GM13977 (cell line): ENCODE data around the gene EPAS1.

Source experiments
- DNase-seq: peaks from one replicate; pipeline ENCODE4 v3.0.0; 2012; ENCODE audit warnings: low spot score
- in situ Hi-C: fragments of 300-500 bp; cut with MboI; formaldehyde crosslinking; loops from one replicate; pipeline ENCODE4 v1.12.0; 2022; ENCODE audit warnings: low sequenced_read_pairs, low pct_unique_long_range_greater_than_20kb, mixed read lengths, inconsistent platforms; ENCODE audit not compliant: unreplicated experiment
- TF ChIP-seq, protein P1 (sequence below): IDR thresholded peaks from 2 replicates; pipeline ENCODE4 v1.5.1; 2012; ENCODE audit warnings: mild to moderate bottlenecking, control low read depth; ENCODE audit not compliant: insufficient read depth; ENCODE audit errors: extremely low read depth, missing control alignments

Gene EPAS1

DNA sequence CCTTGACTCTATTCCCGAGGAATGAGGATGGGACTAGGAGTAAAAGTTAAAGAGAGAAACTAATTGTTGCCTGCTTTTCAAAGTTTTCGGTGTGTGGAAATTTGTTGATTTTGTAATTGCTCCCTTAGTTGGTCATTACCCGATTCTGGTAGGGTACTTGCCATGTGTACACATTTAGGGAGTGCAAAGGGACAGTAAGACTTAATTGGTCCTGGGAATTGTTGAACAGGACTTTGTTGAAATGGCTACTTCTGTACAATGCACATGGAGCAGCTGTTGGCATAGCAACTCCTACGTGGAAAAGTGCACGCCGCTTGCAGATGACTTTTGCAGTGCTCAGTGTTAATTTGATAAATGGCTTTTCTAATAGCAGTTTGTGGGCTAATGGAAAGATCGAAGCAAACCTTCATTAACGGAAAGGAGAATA lies 22.9 kb downstream of the EPAS1 start:
- in situ Hi-C loops = no loop called here
- TF ChIP-seq, protein P1, sequence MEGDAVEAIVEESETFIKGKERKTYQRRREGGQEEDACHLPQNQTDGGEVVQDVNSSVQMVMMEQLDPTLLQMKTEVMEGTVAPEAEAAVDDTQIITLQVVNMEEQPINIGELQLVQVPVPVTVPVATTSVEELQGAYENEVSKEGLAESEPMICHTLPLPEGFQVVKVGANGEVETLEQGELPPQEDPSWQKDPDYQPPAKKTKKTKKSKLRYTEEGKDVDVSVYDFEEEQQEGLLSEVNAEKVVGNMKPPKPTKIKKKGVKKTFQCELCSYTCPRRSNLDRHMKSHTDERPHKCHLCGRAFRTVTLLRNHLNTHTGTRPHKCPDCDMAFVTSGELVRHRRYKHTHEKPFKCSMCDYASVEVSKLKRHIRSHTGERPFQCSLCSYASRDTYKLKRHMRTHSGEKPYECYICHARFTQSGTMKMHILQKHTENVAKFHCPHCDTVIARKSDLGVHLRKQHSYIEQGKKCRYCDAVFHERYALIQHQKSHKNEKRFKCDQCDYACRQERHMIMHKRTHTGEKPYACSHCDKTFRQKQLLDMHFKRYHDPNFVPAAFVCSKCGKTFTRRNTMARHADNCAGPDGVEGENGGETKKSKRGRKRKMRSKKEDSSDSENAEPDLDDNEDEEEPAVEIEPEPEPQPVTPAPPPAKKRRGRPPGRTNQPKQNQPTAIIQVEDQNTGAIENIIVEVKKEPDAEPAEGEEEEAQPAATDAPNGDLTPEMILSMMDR = no peak
- no peak for DNase-seq

DNA sequence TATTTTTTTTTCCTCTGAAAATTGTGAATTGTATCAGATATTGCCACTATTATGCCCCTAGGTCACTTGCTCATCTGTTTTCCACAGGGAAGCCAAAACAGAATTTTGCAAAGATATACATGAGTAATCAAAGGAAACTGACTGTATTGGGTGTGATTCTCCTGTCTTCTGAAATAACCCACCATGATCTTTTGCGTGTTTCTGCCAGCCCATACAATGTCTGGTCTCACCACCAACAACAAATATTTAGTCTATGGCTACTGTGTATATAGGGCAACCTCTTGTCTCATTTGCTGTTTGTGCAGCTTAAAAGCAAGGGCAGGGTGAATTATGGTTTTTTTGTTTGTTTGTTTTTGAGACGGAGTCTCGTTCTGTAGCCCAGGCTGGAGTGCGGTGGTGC lies 26.5 kb downstream of the EPAS1 start:
- no peak for DNase-seq
- TF ChIP-seq, protein P1 = no peak
- in situ Hi-C loops = no loop called here

DNA sequence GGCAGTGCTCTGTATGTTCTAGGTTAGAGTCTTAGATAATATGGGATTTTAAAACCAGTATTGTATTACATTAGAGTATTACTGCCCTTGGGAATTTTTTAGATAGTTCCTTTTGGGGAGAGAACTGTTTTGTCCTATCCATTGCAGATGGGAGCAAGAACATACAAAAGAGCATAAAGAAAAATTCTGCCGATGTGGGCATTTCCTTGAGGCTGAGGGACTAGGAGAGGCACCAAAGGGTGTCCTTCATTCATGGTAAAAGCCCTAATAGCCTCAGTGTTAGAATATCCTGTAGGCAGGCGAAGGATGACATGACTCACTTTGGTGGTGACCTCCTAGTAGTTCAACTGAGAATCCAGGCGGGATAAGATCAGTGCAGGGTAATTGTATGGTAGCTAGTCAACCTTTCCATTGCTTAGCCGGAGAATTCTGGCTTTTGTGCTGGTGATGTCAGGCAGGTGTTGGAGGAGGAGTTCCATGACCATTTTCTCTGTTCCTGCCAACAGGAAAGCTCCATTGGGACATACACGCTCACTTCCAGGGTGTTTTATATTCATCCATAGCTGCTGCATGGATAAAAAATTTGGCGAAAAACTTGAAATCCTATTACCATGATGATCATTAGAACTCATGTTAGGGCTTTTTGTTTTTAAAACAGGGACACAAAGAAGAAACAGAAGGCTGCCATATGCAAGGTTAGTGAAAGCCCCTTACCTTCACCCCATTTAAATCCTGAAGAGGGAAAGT lies 28.1 kb downstream of the EPAS1 start:
- in situ Hi-C loops = no loop called here
- DNase-seq = no peak

DNA sequence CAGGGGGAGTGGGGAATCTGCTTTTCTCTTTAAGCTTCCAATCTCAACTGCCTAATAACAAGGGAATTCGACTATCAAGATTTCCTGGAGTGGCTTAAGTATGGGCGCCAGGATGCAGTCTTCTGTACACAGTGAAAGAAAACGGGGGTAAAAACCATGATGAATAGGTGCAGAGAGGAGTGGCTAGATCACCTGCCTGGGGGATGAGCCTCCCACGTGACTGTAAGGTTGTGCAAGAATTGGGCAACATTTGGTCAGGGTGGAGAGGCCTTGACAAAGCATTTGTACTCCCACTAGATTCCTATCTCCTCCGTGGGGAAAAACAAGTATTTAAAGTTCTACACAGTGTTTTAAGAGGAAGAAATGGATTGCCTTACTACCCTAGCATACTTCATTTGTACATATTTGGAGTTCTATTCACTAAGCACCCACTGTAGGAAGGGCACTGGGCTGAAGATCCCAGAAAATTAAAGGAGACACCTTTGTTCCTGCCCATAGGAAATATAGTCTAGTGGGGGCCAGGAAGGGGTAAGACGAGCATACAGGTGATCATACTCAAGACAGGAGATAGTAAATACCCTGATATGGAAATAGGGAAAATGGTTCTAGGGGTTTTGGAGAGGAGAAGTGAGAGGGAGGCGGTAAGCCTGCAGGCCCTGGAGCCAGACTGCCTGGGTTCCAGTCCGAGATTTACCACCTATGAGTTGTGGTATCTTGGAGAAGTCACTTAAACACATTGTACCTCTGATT lies 29.2 kb downstream of the EPAS1 start:
- in situ Hi-C loops = no loop called here
- no peak for DNase-seq
- TF ChIP-seq, protein P1 = no peak

More for the DNA sequence above, 28.1 kb downstream of the EPAS1 start:
- TF ChIP-seq, protein P1 = no peak

DNA sequence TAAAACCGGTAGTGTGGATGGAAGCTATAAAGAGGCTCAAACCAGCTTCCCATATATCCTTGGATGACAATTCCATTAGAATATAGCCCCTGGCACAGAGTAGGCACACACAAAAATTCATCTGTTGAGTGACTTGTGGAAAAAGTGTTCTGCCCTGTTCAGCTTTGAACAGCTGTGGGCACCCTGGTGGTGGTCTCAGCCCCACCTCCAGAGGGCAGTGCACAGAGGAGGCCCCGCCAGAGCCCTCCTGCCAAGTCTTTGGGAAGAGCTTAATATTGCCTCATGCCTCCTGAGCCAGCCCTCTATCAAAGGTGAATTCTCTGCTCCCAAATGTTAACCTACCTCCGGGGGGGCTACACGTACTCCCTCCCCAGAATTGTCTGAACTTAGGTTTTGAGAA lies 30.4 kb downstream of the EPAS1 start:
- TF ChIP-seq, protein P1 = peak; percentile 24
- in situ Hi-C loops = no loop called here
- no peak for DNase-seq

DNA sequence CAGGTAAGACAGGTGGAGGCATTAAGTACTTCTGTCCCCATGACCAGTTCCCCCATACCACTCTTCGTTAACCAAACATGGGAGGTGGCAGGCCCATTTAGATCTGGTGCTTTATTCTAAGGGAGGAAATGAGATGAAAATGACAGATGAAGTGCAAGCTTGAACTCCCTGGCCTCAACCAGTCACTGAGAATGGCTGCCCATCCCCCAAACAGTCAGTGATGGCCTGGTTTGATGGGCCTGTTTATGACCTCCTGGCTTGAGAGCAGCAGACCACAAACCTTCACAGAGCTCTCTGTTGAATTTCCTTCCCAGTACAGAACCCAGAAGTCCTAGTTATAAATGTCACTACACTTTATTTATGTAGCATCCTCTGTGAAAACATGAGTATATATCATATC lies 31.1 kb downstream of the EPAS1 start:
- TF ChIP-seq, protein P1 = no peak
- in situ Hi-C loops = no loop called here
- DNase-seq = no peak
